Activated CD4-positive, alpha-beta T cell treated with anti-CD3 and anti-CD28 coated beads, Interleukin-2, amount 50 U/mL, for 1 hour (primary cell): Measurements from ENCODE around the gene KLHL30.
"Not testable (repeated sequence)": the region's sequence is repeated elsewhere in the genome, so short reads cannot be mapped to it uniquely, and the experiment has no call there.

Source experiments
- DNase-seq: peaks from one replicate; pipeline ENCODE4 v3.0.0-alpha.2; 2020

Gene KLHL30

GRCh38 chr2:238101891-238102841 is 36.3 kb upstream of the KLHL30 start:
- DNase-seq: no peak

GRCh38 chr2:238102865-238103264 is 35.6 kb upstream of the KLHL30 start:
- DNase-seq: no peak

- no peak for DNase-seq
Measured at GRCh38 chr2:238103465-238104225, 34.8 kb upstream of the KLHL30 start.

- no peak for DNase-seq
Measured at GRCh38 chr2:238104226-238104690, 34.2 kb upstream of the KLHL30 start.

- DNase-seq: no peak
Measured at GRCh38 chr2:238104691-238105371, 33.6 kb upstream of the KLHL30 start.

GRCh38 chr2:238105506-238106338 is 32.7 kb upstream of the KLHL30 start:
- DNase-seq: no peak

- no peak for DNase-seq
Measured at GRCh38 chr2:238106339-238106697, 32.1 kb upstream of the KLHL30 start.

- DNase-seq: no peak
Measured at GRCh38 chr2:238106698-238107524, 31.6 kb upstream of the KLHL30 start.

- no peak for DNase-seq
Measured at GRCh38 chr2:238107525-238108422, 30.7 kb upstream of the KLHL30 start.

GRCh38 chr2:238108423-238109183 is 29.9 kb upstream of the KLHL30 start:
- no peak for DNase-seq

- DNase-seq: no peak
Measured at GRCh38 chr2:238113611-238114010, 24.9 kb upstream of the KLHL30 start.

- no peak for DNase-seq
Measured at GRCh38 chr2:238114331-238114841, 24.1 kb upstream of the KLHL30 start.

GRCh38 chr2:238114851-238115660 is 23.4 kb upstream of the KLHL30 start:
- no peak for DNase-seq

- DNase-seq: not testable (repeated sequence)
Measured at GRCh38 chr2:238115709-238116108, 22.8 kb upstream of the KLHL30 start.

GRCh38 chr2:238116298-238117198 is 21.9 kb upstream of the KLHL30 start:
- no peak for DNase-seq

- DNase-seq: no peak
Measured at GRCh38 chr2:238117199-238118154, 21.0 kb upstream of the KLHL30 start.
